SU-DHL-6 (cell line): ENCODE results near the gene EDAR.

Experiments used
- H2AFZ ChIP-seq: fragments of 200-600 bp; sonication (generic); 2 replicates; pipeline ENCODE4 v1.6.1; 2014; ENCODE audit warnings: low read depth, mild to moderate bottlenecking, moderate library complexity, mixed read lengths, antibody characterized with exemption, low read length; ENCODE audit not compliant: severe bottlenecking
- H3F3A ChIP-seq: fragments of 200-600 bp; shearing (Covaris generic); 2 replicates; pipeline ENCODE4 v1.6.0; 2016; ENCODE audit warnings: antibody characterized with exemption, mild to moderate bottlenecking; ENCODE audit not compliant: insufficient read depth
- H3K27ac ChIP-seq: fragments of 200-600 bp; sonication (generic); 2 replicates; pipeline ENCODE4 v1.5.1; 2016; ENCODE audit warnings: low read depth, mild to moderate bottlenecking, low read length, moderate library complexity, mixed read lengths
- H3K27me3 ChIP-seq: fragments of 200-600 bp; sonication (generic), shearing (Covaris generic); 2 replicates; pipeline ENCODE4 v1.6.0; 2014; ENCODE audit warnings: mild to moderate bottlenecking, low read length
- H3K36me3 ChIP-seq: fragments of 200-600 bp; sonication (generic); 2 replicates; pipeline ENCODE4 v1.6.1; 2014; ENCODE audit warnings: mild to moderate bottlenecking, low read length, mixed read lengths
- H3K4me2 ChIP-seq: fragments of 300-600, 200-600 bp; shearing (Covaris generic), sonication (generic); 2 replicates; pipeline ENCODE4 v1.6.0; 2014; ENCODE audit warnings: low read length, low read depth, mild to moderate bottlenecking; ENCODE audit not compliant: poor library complexity, severe bottlenecking
- H3K4me3 ChIP-seq: fragments of 200-600 bp; sonication (generic); 2 replicates; pipeline ENCODE4 v1.5.1; 2014; ENCODE audit warnings: antibody characterized with exemption, low read length, mild to moderate bottlenecking, mixed read lengths; ENCODE audit not compliant: insufficient read depth, poor library complexity, severe bottlenecking
- H3K79me2 ChIP-seq: fragments of 200-600 bp; sonication (generic); 2 replicates; pipeline ENCODE4 v1.6.1; 2014; ENCODE audit warnings: mild to moderate bottlenecking, low read length, moderate library complexity; ENCODE audit not compliant: insufficient read depth
- H3K9ac ChIP-seq: fragments of 200-600 bp; sonication (generic); 2 replicates; pipeline ENCODE4 v1.7.0; 2014; ENCODE audit warnings: mild to moderate bottlenecking, low read length
- H3K9me2 ChIP-seq: fragments of 200-600 bp; sonication (generic); replicated peaks from 2 replicates; pipeline ENCODE4 v1.6.1; 2014; ENCODE audit warnings: low read length; ENCODE audit not compliant: insufficient read depth
- H3K9me3 ChIP-seq: fragments of 200-600 bp; sonication (generic); 2 replicates; pipeline ENCODE4 v1.6.1; 2014; ENCODE audit warnings: low read length, mixed read lengths; ENCODE audit not compliant: insufficient read depth
- H4K20me1 ChIP-seq: fragments of 200-600 bp; sonication (generic); 2 replicates; pipeline ENCODE4 v1.6.1; 2014; ENCODE audit warnings: low read depth, mild to moderate bottlenecking, antibody characterized with exemption, low read length, moderate library complexity, mixed read lengths
- EZH2phosphoT487 ChIP-seq: fragments of 200-600 bp; sonication (generic), shearing (Covaris generic); conservative IDR thresholded peaks from 2 replicates; pipeline ENCODE4 v1.6.1; 2018; ENCODE audit warnings: mild to moderate bottlenecking, antibody characterized with exemption, low read length, moderate library complexity, mixed read lengths
- TF ChIP-seq, protein P1 (sequence below): fragments of 200-600 bp; sonication (generic); IDR thresholded peaks from one replicate; pipeline ENCODE4 v1.5.1; 2017; ENCODE audit warnings: antibody characterized with exemption, mild to moderate bottlenecking, low read length, moderate library complexity; ENCODE audit not compliant: insufficient read depth, poor library complexity, severe bottlenecking

The EDAR gene

DNA sequence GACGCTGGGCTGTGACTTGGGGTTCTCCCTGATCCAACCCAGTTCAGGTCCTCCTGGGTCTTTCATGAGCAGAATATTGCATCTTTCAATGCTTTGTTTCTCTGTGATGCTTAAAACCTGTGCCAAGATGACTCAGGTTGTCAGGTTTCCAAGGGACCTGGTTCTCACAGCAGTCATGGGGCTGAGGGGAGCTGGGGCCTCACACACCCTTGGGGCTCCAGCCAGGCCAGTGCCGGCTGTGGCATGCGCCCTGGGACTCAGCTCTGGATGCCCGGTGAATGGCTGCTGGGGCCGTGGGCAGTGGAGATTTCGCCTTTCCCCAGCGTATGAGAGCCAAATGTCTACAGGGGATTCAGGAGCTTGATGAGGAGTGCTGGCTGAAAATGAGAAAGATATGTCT, 29.6 kb downstream of the EDAR start:
- H3K36me3 ChIP-seq = no peaks in the 10 kb centered on the region
- H3K27ac ChIP-seq = no peak overlapping the region
- H3K4me2 ChIP-seq = no peak overlapping the region
- TF ChIP-seq EZH2phosphoT487 = no peak
- TF ChIP-seq, protein P1, sequence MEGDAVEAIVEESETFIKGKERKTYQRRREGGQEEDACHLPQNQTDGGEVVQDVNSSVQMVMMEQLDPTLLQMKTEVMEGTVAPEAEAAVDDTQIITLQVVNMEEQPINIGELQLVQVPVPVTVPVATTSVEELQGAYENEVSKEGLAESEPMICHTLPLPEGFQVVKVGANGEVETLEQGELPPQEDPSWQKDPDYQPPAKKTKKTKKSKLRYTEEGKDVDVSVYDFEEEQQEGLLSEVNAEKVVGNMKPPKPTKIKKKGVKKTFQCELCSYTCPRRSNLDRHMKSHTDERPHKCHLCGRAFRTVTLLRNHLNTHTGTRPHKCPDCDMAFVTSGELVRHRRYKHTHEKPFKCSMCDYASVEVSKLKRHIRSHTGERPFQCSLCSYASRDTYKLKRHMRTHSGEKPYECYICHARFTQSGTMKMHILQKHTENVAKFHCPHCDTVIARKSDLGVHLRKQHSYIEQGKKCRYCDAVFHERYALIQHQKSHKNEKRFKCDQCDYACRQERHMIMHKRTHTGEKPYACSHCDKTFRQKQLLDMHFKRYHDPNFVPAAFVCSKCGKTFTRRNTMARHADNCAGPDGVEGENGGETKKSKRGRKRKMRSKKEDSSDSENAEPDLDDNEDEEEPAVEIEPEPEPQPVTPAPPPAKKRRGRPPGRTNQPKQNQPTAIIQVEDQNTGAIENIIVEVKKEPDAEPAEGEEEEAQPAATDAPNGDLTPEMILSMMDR = no peak
- no peaks in the 10 kb centered on the region for H4K20me1 ChIP-seq
- no peaks in the 10 kb centered on the region for H3K27me3 ChIP-seq
- H2AFZ ChIP-seq = no peak overlapping the region
- no peak overlapping the region for H3K4me3 ChIP-seq
- no peaks in the 10 kb centered on the region for H3K9me3 ChIP-seq
- no peaks in the 10 kb centered on the region for H3F3A ChIP-seq
- H3K9me2 ChIP-seq = no peaks in the 10 kb centered on the region
- no peak overlapping the region for H3K9ac ChIP-seq
- no peaks in the 10 kb centered on the region for H3K79me2 ChIP-seq

DNA sequence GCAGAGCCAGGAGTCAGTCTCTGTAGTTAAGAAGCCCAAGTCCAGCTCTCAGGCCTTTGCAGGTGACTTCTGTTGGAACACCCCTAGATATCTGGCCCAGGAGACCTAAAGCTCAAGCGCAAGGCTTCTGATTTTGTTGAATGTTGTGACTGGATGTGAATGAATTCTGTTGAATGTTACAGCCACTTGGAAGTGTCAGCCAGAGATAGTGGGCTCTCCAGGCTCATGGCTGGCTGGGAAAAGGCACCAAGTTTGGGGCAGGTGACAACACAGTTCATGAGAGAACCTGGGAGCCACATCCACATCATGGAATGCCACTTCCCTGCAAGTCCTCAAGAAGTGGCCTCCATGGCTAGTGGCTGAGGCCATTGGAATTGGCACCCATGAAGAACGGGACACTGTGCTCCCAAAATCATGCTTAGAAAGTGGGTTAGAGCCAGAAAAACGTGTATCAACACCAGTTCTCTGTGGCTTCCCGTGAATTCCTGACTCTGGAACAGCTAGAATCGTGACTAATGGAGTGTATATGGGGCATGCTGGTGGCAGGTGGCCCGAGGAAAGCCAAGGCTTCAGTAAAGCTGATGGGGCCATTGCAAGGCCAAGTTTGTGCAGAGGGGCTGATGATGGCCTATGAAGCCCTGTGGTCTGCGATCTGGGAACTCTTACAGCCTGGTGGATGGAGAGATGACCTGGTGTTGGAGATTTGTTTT, 30.2 kb downstream of the EDAR start:
- Histone ChIP-seq H3K9ac (no peak overlapping the region), H2AFZ (no peak overlapping the region), H3K79me2 (no peaks in the 10 kb centered on the region), H3K9me3 (no peaks in the 10 kb centered on the region), H3K4me3 (no peak overlapping the region), H3K27ac (no peak overlapping the region), H3K9me2 (no peaks in the 10 kb centered on the region), H3F3A (no peaks in the 10 kb centered on the region), H3K27me3 (no peaks in the 10 kb centered on the region), H3K36me3 (no peaks in the 10 kb centered on the region), H4K20me1 (no peaks in the 10 kb centered on the region), H3K4me2 (no peak overlapping the region)
- TF ChIP-seq EZH2phosphoT487 = no peak
- TF ChIP-seq, protein P1 = no peak

- H3K36me3 ChIP-seq = no peaks in the 10 kb centered on the region
- H3K27me3 ChIP-seq = no peaks in the 10 kb centered on the region
- H2AFZ ChIP-seq = no peak overlapping the region
- H3K9ac ChIP-seq = no peak overlapping the region
- H3K4me2 ChIP-seq = no peak overlapping the region
- H3K9me3 ChIP-seq = no peaks in the 10 kb centered on the region
- H3K79me2 ChIP-seq = no peaks in the 10 kb centered on the region
- H4K20me1 ChIP-seq = no peaks in the 10 kb centered on the region
- H3K9me2 ChIP-seq = no peaks in the 10 kb centered on the region
- TF ChIP-seq, protein P1 = no peak
- no peak for TF ChIP-seq EZH2phosphoT487
- H3K4me3 ChIP-seq = no peak overlapping the region
- H3K27ac ChIP-seq = no peak overlapping the region
- no peaks in the 10 kb centered on the region for H3F3A ChIP-seq
Measured at GRCh38 chr2:108958002-108958401, 31.0 kb downstream of the EDAR start.
